HG03280 (cell line): ENCODE results near the gene JAKMIP1.
A peak's percentile ranks its signal among the peaks of the same experiment; 100 is the strongest.

Source experiments
- ATAC-seq: cut with Tn5 transposase; IDR thresholded peaks from one replicate; pipeline ENCODE4 v1.9.1; 2021; ENCODE audit warnings: mild to moderate bottlenecking, moderate library complexity; ENCODE audit not compliant: unreplicated experiment

Gene JAKMIP1

GRCh38 chr4:6200011-6200921 lies at the start of gene JAKMIP1:
JAKMIP1 (minus strand) TSS chr4:6200549; CDS start chr4:6112850, 87,699 bp downstream.
- peak; percentile 86 for ATAC-seq

GRCh38 chr4:6248394-6248793 lies 48.0 kb upstream of the JAKMIP1 start:
- ATAC-seq = no peak

GRCh38 chr4:6246170-6246634 lies 45.9 kb upstream of the JAKMIP1 start:
- ATAC-seq = no peak

- ATAC-seq = no peak
These were observed 45.2 kb upstream of the JAKMIP1 start for GRCh38 chr4:6245246-6246169.

GRCh38 chr4:6242271-6243029 lies 42.1 kb upstream of the JAKMIP1 start:
- no peak for ATAC-seq

- ATAC-seq = no peak
These were observed 40.9 kb upstream of the JAKMIP1 start for GRCh38 chr4:6241062-6241845.

- ATAC-seq = no peak
These were observed 39.6 kb upstream of the JAKMIP1 start for GRCh38 chr4:6239968-6240367.

GRCh38 chr4:6239486-6239885 lies 39.1 kb upstream of the JAKMIP1 start:
- ATAC-seq = no peak

GRCh38 chr4:6236816-6237390 lies 36.6 kb upstream of the JAKMIP1 start:
- ATAC-seq = no peak

- ATAC-seq = no peak
These were observed 35.7 kb upstream of the JAKMIP1 start for GRCh38 chr4:6235901-6236640.

GRCh38 chr4:6235012-6235411 lies 34.7 kb upstream of the JAKMIP1 start:
- ATAC-seq = no peak

- ATAC-seq = no peak
These were observed 33.6 kb upstream of the JAKMIP1 start for GRCh38 chr4:6233929-6234328.

- no peak for ATAC-seq
These were observed 32.8 kb upstream of the JAKMIP1 start for GRCh38 chr4:6232836-6233785.

- ATAC-seq = no peak
These were observed 31.4 kb upstream of the JAKMIP1 start for GRCh38 chr4:6231663-6232165.

GRCh38 chr4:6230827-6231662 lies 30.7 kb upstream of the JAKMIP1 start:
- no peak for ATAC-seq

GRCh38 chr4:6230502-6230785 lies 30.1 kb upstream of the JAKMIP1 start:
- no peak for ATAC-seq
